ENCODE results near the gene SV2C. TPM values are rescaled to one million over a fixed set of nuclear protein-coding genes. Genes with fewer than 3 reads are reported as not detected.

SV2C gene
- total and polyA plus RNA-seq, 10 of the 15 experiments (the other 5 are each of a cell fraction or from before 2014, with no cell fraction given): under 0.01 to 1.1 (median 0.63) TPM

DNA sequence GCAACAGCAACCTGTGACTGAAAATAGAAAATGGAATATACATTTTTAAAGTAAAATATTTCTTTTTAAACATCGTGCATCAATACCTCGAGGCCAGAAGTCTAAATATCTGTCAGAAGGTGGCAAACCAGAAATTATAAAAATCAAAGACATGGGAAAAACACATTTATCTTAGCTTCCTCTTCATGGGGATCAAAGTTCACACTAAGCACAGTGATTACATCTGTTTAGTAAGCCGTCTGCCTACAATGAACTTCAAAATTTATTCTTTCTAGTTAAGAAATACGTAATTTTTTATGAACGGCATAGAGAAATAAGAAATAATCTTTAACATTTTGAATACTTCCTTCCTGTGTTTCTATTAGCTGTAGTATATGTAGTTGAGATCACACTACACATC lies 17.9 kb upstream of the SV2C start:
- Histone ChIP-seq H3K9me3 (replicated peaks; ENCODE audit: control insufficient read depth, insufficient read depth, low read length) (no peaks in the 10 kb centered on the region), H3K4me3 (no peak overlapping the region), H3K4me2 (ENCODE audit: control insufficient read depth, insufficient read depth) (no peak overlapping the region), H3K4me1 (ENCODE audit: control insufficient read depth, insufficient read depth, low read length) (no peaks in the 10 kb centered on the region), H3K36me3 (ENCODE audit: control insufficient read depth in 2 of 2, insufficient read depth in 2 of 2, low read length in 1 of 2) (no peaks in the 10 kb centered on the region), H3K79me2 (ENCODE audit: control insufficient read depth, insufficient read depth, low read length) (no peaks in the 10 kb centered on the region), H4K20me1 (ENCODE audit: control insufficient read depth, insufficient read depth) (no peaks in the 10 kb centered on the region), H3K27ac (ENCODE audit: control insufficient read depth, insufficient read depth) (no peak overlapping the region), H3K9ac (ENCODE audit: control insufficient read depth, insufficient read depth, low read length) (no peak overlapping the region), H2AFZ (ENCODE audit: control insufficient read depth, low read depth, low read length) (no peak overlapping the region), H3K27me3 (replicated peaks in 1 of 2; ENCODE audit: control insufficient read depth in 2 of 2, insufficient read depth in 2 of 2, low read length in 1 of 2) (no peaks in the 10 kb centered on the region; a peak in 1 of 4 replicates)
- no peak for DNase-seq (ENCODE audit: low read depth, low spot score)
- intact Hi-C loops (cut with micrococcal nuclease; ENCODE audit: unreplicated experiment) (no loop called here), in situ Hi-C loops (cut with MboI) (no loop called here)
- no peak for ATAC-seq
- 28% methylated on average over 5 of the region's 5 CpGs for WGBS (ENCODE audit: insufficient coverage, insufficient replicate concordance, low lambda C conversion rate, missing lambda C conversion rate)
- FAIRE-seq: no peak
- no TSS peak for BruUV-seq (replicated peaks)
- SMC1A ChIA-PET (ENCODE audit: uncharacterized antibody, unreplicated experiment): no interaction called here
- RAD21 ChIA-PET (ENCODE audit: unreplicated experiment): interaction anchor here (0.6 kb wide), 1 partner anchor 143 kb away, joined by 3 read pairs; no protein-coding TSS in a partner anchor
- CTCF ChIA-PET: no interaction called here
- TF ChIP-seq GABPA (IDR thresholded peaks at IDR 0.05; ENCODE audit: low read depth): no peak
- POLR2A ChIA-PET: no interaction called here

DNA sequence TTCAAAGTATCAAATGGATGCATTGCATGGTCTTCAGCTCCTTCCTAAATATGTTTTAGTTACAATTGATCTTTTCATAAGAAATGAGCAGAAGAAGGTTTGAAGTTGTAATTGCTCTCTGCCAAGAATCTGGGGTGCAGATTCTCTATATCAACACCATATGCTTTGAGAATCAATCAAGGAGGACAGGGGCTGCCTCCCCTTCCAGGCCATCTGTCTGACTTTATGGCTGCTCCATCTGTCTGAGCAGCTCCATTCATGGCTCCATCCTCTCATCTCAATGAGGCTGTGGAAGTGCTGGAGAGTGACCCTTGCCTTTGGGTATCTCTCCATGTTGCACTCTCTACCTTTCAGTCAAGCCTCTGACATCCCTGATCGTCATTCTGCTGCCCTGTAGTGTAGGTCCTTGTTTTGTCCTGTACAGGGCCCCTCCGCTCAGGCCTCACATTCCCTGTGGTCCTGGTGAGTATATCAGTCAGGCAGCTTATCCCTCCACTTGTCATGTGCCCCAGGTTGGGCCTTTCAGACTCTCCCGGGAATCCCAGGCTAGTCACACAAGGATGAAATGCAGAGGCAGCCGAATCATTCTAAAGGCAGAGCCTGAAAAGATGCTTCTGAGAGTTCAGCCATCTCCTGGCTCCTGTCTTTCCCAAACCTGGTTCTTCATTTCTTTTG lies 14.0 kb upstream of the SV2C start:
- in situ Hi-C loops (cut with MboI): no loop called here
- intact Hi-C loops (cut with micrococcal nuclease; ENCODE audit: unreplicated experiment): no loop called here
- H3K4me1 ChIP-seq (ENCODE audit: control insufficient read depth, insufficient read depth, low read length): no peaks in the 10 kb centered on the region
- H3K9ac ChIP-seq (ENCODE audit: control insufficient read depth, insufficient read depth, low read length): no peak overlapping the region
- SMC1A ChIA-PET (ENCODE audit: uncharacterized antibody, unreplicated experiment): no interaction called here
- POLR2A ChIA-PET: no interaction called here
- H3K9me3 ChIP-seq (replicated peaks; ENCODE audit: control insufficient read depth, insufficient read depth, low read length): no peaks in the 10 kb centered on the region
- no TSS peak for BruUV-seq (replicated peaks)
- H2AFZ ChIP-seq (ENCODE audit: control insufficient read depth, low read depth, low read length): no peak overlapping the region
- H3K27me3 ChIP-seq (replicated peaks in 1 of 2; ENCODE audit: control insufficient read depth in 2 of 2, insufficient read depth in 2 of 2, low read length in 1 of 2): no peaks in the 10 kb centered on the region
- CTCF ChIA-PET: interaction anchor here (0.7 kb wide), 1 partner anchor 105 kb away, joined by 3 read pairs; no protein-coding TSS in a partner anchor
- H3K4me3 ChIP-seq: no peak overlapping the region
- H4K20me1 ChIP-seq (ENCODE audit: control insufficient read depth, insufficient read depth): no peaks in the 10 kb centered on the region
- 35% methylated on average over 4 of the region's 4 CpGs for WGBS (ENCODE audit: insufficient coverage, insufficient replicate concordance, low lambda C conversion rate, missing lambda C conversion rate)
- FAIRE-seq: no peak
- H3K4me2 ChIP-seq (ENCODE audit: control insufficient read depth, insufficient read depth): no peak overlapping the region
- H3K79me2 ChIP-seq (ENCODE audit: control insufficient read depth, insufficient read depth, low read length): no peaks in the 10 kb centered on the region
- RAD21 ChIA-PET (ENCODE audit: unreplicated experiment): no interaction called here
- DNase-seq (ENCODE audit: low read depth, low spot score): no peak
- no peaks in the 10 kb centered on the region for H3K36me3 ChIP-seq (ENCODE audit: control insufficient read depth in 2 of 2, insufficient read depth in 2 of 2, low read length in 1 of 2)
- H3K27ac ChIP-seq (ENCODE audit: control insufficient read depth, insufficient read depth): no peak overlapping the region
- no peak for ATAC-seq
- TF ChIP-seq, protein P1, sequence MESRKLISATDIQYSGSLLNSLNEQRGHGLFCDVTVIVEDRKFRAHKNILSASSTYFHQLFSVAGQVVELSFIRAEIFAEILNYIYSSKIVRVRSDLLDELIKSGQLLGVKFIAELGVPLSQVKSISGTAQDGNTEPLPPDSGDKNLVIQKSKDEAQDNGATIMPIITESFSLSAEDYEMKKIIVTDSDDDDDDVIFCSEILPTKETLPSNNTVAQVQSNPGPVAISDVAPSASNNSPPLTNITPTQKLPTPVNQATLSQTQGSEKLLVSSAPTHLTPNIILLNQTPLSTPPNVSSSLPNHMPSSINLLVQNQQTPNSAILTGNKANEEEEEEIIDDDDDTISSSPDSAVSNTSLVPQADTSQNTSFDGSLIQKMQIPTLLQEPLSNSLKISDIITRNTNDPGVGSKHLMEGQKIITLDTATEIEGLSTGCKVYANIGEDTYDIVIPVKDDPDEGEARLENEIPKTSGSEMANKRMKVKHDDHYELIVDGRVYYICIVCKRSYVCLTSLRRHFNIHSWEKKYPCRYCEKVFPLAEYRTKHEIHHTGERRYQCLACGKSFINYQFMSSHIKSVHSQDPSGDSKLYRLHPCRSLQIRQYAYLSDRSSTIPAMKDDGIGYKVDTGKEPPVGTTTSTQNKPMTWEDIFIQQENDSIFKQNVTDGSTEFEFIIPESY (IDR thresholded peaks at IDR 0.05): no peak
- TF ChIP-seq IRF4 (IDR thresholded peaks at IDR 0.05; ENCODE audit: low read depth, low read length) (no peak), EED (IDR thresholded peaks at IDR 0.05; ENCODE audit: low read depth) (no peak), ESRRA (IDR thresholded peaks at IDR 0.05; ENCODE audit: low read length) (no peak), MAX (IDR thresholded peaks at IDR 0.05; ENCODE audit: low read depth, low read length) (no peak), TCF12 (IDR thresholded peaks at IDR 0.05; ENCODE audit: low read depth, low read length) (no peak), EGR1 (IDR thresholded peaks at IDR 0.05; ENCODE audit: borderline replicate concordance in 1 of 2, low read depth in 2 of 2, low read length in 2 of 2) (no peak), KAT2A (conservative IDR thresholded peaks at IDR 0.05; ENCODE audit: control insufficient read depth, low read depth, low read length) (no peak), MTA3 (IDR thresholded peaks at IDR 0.05; ENCODE audit: borderline replicate concordance, low read length) (no peak), STAT3 (IDR thresholded peaks at IDR 0.05; ENCODE audit: low read depth, low read length) (no peak), ZNF24 (IDR thresholded peaks at IDR 0.05) (no peak), BHLHE40 (IDR thresholded peaks at IDR 0.05; ENCODE audit: borderline replicate concordance in 1 of 2, low read depth in 2 of 2, low read length in 1 of 2) (no peak), TBL1XR1 (IDR thresholded peaks at IDR 0.05; ENCODE audit: low read depth, low read length) (no peak), SREBF2 (IDR thresholded peaks at IDR 0.05; ENCODE audit: low read length) (no peak), CBX3 (IDR thresholded peaks at IDR 0.05; ENCODE audit: borderline replicate concordance, low read depth) (no peak), RB1 (IDR thresholded peaks at IDR 0.05; ENCODE audit: borderline replicate concordance) (no peak), PAX8 (IDR thresholded peaks at IDR 0.05) (no peak)
